ENCODE data around the gene MAB21L4.

The MAB21L4 gene

DNA sequence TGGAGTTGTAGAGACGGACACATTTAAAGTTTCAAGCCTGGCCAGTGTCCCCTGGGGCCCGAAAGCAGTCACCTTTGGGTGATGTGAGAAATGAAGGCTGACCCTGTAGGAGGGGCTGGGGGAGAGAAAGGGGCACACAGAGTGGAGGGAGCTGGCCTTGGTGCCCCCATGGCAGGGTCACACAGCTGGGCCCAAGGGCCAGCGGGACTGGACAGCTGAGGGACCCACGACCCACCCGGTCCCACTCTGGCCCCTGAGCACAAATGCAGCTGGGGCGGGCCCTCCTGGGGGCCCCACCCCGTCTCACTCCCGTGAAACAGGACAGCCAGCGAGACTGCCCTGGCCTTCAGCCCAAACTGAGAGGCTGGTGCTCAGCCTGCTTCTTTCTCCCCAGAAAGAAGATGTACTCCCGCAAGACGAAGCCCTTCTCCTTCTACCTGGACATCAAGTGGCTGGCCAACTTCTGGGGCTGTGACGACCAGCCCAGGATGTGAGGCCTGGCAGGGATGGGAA, 21.2 kb downstream of the MAB21L4 start:
- ChIA-PET CTCF (no interaction called here), POLR2A (no interaction called here)
- no peak for DNase-seq (ENCODE audit: extremely low spot score)
- TF ChIP-seq, protein P1, sequence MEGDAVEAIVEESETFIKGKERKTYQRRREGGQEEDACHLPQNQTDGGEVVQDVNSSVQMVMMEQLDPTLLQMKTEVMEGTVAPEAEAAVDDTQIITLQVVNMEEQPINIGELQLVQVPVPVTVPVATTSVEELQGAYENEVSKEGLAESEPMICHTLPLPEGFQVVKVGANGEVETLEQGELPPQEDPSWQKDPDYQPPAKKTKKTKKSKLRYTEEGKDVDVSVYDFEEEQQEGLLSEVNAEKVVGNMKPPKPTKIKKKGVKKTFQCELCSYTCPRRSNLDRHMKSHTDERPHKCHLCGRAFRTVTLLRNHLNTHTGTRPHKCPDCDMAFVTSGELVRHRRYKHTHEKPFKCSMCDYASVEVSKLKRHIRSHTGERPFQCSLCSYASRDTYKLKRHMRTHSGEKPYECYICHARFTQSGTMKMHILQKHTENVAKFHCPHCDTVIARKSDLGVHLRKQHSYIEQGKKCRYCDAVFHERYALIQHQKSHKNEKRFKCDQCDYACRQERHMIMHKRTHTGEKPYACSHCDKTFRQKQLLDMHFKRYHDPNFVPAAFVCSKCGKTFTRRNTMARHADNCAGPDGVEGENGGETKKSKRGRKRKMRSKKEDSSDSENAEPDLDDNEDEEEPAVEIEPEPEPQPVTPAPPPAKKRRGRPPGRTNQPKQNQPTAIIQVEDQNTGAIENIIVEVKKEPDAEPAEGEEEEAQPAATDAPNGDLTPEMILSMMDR (IDR thresholded peaks at IDR 0.05; ENCODE audit: control extremely low read depth, extremely low read depth, low read depth, missing control alignments) = no peak

DNA sequence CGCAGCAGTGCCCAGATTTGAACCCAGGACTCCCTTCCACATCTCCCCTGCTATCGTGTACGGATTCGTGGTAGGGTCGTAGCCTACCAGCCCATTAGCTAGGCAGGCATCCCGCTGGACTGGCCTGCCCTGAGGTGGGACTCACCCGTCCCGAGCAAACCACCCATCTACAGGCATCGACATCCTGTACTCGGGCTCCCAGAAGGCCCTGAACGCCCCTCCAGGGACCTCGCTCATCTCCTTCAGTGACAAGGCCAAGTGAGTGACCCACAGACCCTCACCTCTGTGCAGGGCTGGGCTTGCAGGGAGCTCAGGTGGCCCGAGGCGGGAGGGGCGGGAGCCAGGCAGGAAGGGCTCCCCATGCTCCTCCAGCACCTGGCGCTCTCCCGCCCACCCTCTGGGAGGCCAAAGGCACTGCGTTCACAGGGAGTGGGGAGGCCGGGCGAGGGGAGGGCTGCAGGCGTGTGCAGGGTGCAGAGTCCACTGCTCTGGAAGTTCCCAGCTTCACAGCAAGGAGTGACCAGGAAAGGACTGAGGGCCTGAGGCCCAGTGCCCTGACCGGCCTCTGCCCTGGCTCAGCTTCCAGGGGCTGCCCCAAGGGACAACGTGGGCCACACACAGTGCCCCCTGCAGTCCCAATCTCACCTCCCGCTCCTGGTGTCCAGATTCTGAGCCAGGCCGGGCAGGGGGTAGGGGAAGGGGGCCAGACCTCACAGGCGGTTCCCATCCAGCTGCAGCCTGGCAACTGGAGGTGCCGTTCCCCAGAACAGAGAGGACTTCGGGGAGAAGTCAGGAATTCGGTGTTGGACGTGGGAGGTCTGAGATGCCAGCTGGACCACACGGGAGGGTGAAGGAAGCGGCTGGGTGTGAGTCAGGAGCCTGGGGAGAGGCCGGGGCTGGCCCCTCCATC, 21.9 kb downstream of the MAB21L4 start:
- TF ChIP-seq, protein P1 (IDR thresholded peaks at IDR 0.05; ENCODE audit: control extremely low read depth, extremely low read depth, low read depth, missing control alignments) = no peak
- ChIA-PET POLR2A (no interaction called here), CTCF (interaction anchor here (1.4 kb wide), 1 partner anchor 23 kb away, joined by 7 read pairs; no protein-coding TSS in a partner anchor)
- DNase-seq (ENCODE audit: extremely low spot score) = no peak

DNA sequence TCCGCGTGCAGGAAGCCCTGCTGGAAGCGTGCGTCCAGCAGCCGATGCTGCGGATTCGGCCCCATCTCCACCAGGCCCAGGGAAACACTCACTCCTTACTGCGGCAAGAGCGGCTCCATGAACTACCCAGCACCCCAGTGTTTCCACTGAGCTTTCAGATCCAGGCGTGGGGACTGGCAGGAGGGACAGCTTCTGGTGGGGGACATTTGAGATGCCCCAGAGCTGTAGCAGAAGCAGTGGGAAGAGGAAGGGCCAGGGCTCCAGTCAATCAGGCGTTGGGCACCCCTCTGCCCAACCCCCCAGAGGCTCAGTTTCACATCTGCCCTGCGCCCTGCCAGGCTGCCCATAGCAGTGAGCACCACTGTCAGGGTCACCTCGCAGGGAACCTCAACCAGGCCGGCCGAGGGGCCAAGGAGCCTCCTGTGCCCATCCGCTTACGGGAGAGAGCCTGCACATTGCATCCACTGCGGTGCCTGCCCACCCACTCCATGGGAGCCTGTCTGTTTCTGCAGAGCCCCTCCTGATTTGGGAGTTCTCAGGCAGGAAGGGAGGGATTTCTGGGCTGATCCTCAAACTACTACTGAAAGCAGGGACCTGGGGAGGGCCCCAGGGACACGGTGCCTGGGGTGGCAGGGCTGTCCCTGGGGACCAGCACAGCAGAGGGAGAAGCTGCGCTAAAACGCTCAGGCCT, 22.7 kb downstream of the MAB21L4 start:
- CTCF ChIA-PET = interaction anchor here (1.4 kb wide), 1 partner anchor 22 kb away, joined by 7 read pairs; no protein-coding TSS in a partner anchor

DNA sequence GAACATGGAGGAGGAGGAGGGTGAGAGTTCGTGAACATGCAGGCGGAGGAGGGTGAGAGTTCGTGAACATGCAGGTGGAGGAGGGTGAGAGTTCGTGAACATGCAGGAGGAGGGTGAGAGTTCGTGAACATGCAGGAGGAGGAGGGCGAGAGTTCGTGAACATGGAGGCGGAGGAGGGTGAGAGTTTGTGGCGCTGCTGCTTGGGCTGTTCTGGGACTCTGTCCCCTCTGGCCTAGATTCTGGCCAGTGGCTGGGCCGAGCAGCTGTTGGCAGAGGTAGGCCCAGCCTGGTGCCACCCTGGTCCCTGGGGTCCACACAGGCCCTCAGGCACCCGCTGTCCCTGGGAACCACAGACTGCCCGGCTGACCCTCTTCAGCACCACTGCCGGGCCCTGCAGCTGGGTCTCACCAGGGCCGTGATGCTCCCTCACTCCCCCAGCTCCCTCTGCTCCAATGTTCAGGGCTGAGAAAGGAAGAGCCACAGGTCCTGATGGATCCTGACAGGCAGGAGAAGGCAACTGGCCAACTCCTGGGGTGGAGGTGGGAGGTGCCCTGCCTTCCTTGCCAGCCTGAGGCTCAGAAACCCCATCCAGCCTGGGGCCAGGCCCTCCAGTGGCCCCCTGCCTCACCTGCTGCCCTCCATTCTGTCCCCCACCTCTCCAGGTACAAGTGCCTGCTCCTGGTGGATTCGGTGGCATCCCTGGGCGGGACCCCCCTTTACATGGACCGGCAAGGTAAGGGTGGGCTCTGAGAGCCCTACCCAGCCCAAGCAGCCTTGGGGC, 23.4 kb downstream of the MAB21L4 start:
- TF ChIP-seq, protein P1 (IDR thresholded peaks at IDR 0.05; ENCODE audit: control extremely low read depth, extremely low read depth, low read depth, missing control alignments) = no peak
- no peak for DNase-seq (ENCODE audit: extremely low spot score)
- ChIA-PET POLR2A (no interaction called here), CTCF (interaction anchor here (1.4 kb wide), 1 partner anchor 21 kb away, joined by 7 read pairs; no protein-coding TSS in a partner anchor)

More for the DNA sequence above, 22.7 kb downstream of the MAB21L4 start:
- POLR2A ChIA-PET = no interaction called here
- DNase-seq (ENCODE audit: extremely low spot score) = no peak
- TF ChIP-seq, protein P1 (IDR thresholded peaks at IDR 0.05; ENCODE audit: control extremely low read depth, extremely low read depth, low read depth, missing control alignments) = no peak

DNA sequence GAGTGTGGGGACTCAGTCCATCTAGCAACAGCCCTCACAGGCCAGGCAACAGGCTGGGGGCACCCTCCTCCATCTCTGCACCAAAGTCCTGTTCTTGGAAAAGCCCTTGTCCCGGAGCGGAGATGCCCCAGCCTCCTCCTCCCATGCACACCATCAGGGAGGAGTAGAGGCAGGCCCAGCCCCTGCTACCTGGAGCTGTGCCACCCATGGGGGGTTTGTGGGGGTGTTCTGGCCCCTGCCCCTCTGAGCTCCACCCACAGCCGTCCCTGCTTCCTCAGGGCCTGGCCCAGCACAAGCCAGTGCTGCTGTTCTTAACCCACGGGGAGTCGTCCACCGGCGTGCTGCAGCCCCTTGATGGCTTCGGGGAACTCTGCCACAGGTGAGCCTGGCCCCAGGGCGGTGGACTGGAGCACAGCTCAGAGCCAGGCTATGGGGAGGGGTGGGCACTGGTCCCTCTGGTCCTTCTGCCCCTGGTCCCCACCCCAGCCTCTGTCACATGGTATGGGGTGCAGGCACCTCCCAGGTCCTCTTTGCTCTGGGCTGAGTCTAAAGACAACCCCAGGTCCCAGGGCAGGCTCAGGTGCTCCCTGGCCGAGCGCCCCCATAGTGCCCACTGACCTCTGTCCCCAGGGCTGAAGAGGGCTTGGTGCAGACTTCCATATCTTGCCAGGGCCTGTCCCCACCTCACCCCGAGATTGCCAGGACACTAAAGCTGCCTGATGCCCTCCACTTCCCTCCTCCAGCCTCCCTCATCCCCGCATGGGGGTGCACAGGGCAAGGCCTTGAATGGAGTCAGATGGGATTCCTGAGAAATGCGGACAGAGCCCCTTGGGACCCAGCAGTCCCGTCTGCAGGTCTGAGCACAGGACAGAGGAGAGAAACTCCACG, 24.6 kb downstream of the MAB21L4 start:
- CTCF ChIA-PET = no interaction called here
- POLR2A ChIA-PET = no interaction called here
- TF ChIP-seq, protein P1 (IDR thresholded peaks at IDR 0.05; ENCODE audit: control extremely low read depth, extremely low read depth, low read depth, missing control alignments) = no peak
- DNase-seq (ENCODE audit: extremely low spot score) = no peak

All from GM10248 (cell line).